Small intestine (tissue), 7 donors: ENCODE measurements around the gene MYEOV. TPM values are rescaled to one million over a fixed set of nuclear protein-coding genes. Genes with fewer than 3 reads are reported as not detected.

Experiments used
- DNase-seq, 2 donors: peaks; one replicate each; pipeline versions ENCODE4 v3.0.0 to v3.0.0-alpha.2; 2013
- FAIRE-seq: peaks from 2 replicates; lab custom pipeline; 2012; peaks lifted over from hg19 to GRCh38; lab: Jason Lieb, UNC
- H3K27ac ChIP-seq, 3 donors: one replicate each; pipeline ENCODE4 v1.5.1; 2013; ENCODE audit warnings: low read length in 2 of 3, mild to moderate bottlenecking in 2 of 3, control low read depth in 1 of 3, inconsistent platforms in 1 of 3, low read depth in 1 of 3, moderate library complexity in 1 of 3
- H3K27me3 ChIP-seq, 3 donors: one replicate each; pipeline ENCODE4 v1.6.1; 2013; ENCODE audit warnings: low read length in 3 of 3, inconsistent platforms in 1 of 3; ENCODE audit not compliant: control insufficient read depth in 3 of 3, insufficient read depth in 3 of 3
- H3K36me3 ChIP-seq, 3 donors: one replicate each; pipeline ENCODE4 v1.6.1; 2013; ENCODE audit warnings: low read length in 3 of 3, inconsistent platforms in 1 of 3, low read depth in 1 of 3, mild to moderate bottlenecking in 1 of 3, moderate library complexity in 1 of 3; ENCODE audit not compliant: control insufficient read depth in 3 of 3, insufficient read depth in 2 of 3
- H3K4me1 ChIP-seq, 3 donors: one replicate each; pipeline ENCODE4 v1.6.1; 2013; ENCODE audit warnings: low read length in 2 of 3, inconsistent platforms in 1 of 3, low read depth in 1 of 3, mild to moderate bottlenecking in 1 of 3, moderate library complexity in 1 of 3; ENCODE audit not compliant: control insufficient read depth in 3 of 3, insufficient read depth in 2 of 3
- H3K4me3 ChIP-seq, 3 donors: one replicate each; pipeline ENCODE4 v1.5.1; 2013; ENCODE audit warnings: low read length in 3 of 3, control low read depth in 1 of 3, inconsistent platforms in 1 of 3, low read depth in 1 of 3, mild to moderate bottlenecking in 1 of 3, moderate library complexity in 1 of 3
- H3K9me3 ChIP-seq, 2 donors: one replicate each; pipeline ENCODE4 v1.6.1; 2013; ENCODE audit warnings: low read depth in 1 of 2, low read length in 1 of 2; ENCODE audit not compliant: control insufficient read depth in 2 of 2, insufficient read depth in 1 of 2
- WGBS, 3 donors: extraction: QIAGEN DNeasy Blood & Tissue Kit; methylation state at CpG; one replicate each; pipeline ENCODE4 v1.1.7; 2013; 5-methylcytosine and 5-hydroxymethylcytosine counted together
- polyA plus RNA-seq, 4 donors: library from polyadenylated mRNA; stranded (reverse) in 3 of 4; unstranded in 1 of 4; fragments of 200-250 nt in 3 of 4; fragments of 120-200 nt in 1 of 4; gene quantifications; one replicate each; pipeline versions ENCODE4 v1.2.1 to v1.2.3, GENCODE V29; 2013
- donor health status: healthy with polysubstance abuse.
- donor health status: control.
- donor health status: control.
- donor health status: Bipolar disorder and iron deficiency.
- donor health status: healthy.

The MYEOV gene
- polyA plus RNA-seq, 4 donors, result 0.12 to 3.6 (median 1.6) TPM

- H3K36me3 ChIP-seq, result no peaks in the 10 kb centered on the region
- DNase-seq, result no peak
- no peaks in the 10 kb centered on the region for H3K9me3 ChIP-seq
- WGBS, 3 donors, result 89 to 96% (median 95%) methylated on average over 8 of the region's 8 CpGs
- no peaks in the 10 kb centered on the region for H3K4me1 ChIP-seq
- FAIRE-seq, result no peak
- H3K27me3 ChIP-seq, result no peaks in the 10 kb centered on the region
- no peak overlapping the region for H3K27ac ChIP-seq
- H3K4me3 ChIP-seq, result no peak overlapping the region
These were observed 34.3 kb downstream of the MYEOV start for GRCh38 chr11:69328231-69328630.

- Histone ChIP-seq H3K9me3 (no peaks in the 10 kb centered on the region), H3K27me3 (no peaks in the 10 kb centered on the region), H3K27ac (no peak overlapping the region), H3K4me3 (no peak overlapping the region), H3K4me1 (no peaks in the 10 kb centered on the region), H3K36me3 (no peaks in the 10 kb centered on the region)
- FAIRE-seq, result no peak
- WGBS, 3 donors, result 86 to 90% (median 88%) methylated on average over 3 of the region's 3 CpGs
- DNase-seq, result no peak
These were observed 35.6 kb downstream of the MYEOV start for GRCh38 chr11:69329581-69329980.

- no peaks in the 10 kb centered on the region for H3K9me3 ChIP-seq
- H3K4me1 ChIP-seq, result no peaks in the 10 kb centered on the region
- FAIRE-seq (no peak), DNase-seq (no peak)
- no peaks in the 10 kb centered on the region for H3K36me3 ChIP-seq
- H3K4me3 ChIP-seq, result no peak overlapping the region
- H3K27me3 ChIP-seq, result no peaks in the 10 kb centered on the region
- WGBS, 3 donors, result 72 to 85% (median 74%) methylated on average over 4 of the region's 4 CpGs
- H3K27ac ChIP-seq, result no peak overlapping the region
These were observed 36.4 kb downstream of the MYEOV start for GRCh38 chr11:69330330-69330729.

- no peaks in the 10 kb centered on the region for H3K27me3 ChIP-seq
- H3K27ac ChIP-seq, result no peak overlapping the region
- no peaks in the 10 kb centered on the region for H3K36me3 ChIP-seq
- H3K4me1 ChIP-seq, result peaks cover 0 to 6% (median 0%) of the 10 kb centered on the region in 3 donors
- WGBS, 3 donors, result 72 to 82% (median 76%) methylated on average over 2 of the region's 2 CpGs
- DNase-seq, result no peak
- H3K9me3 ChIP-seq, result no peaks in the 10 kb centered on the region
- H3K4me3 ChIP-seq, result no peak overlapping the region
- no peak for FAIRE-seq
These were observed 39.3 kb downstream of the MYEOV start for GRCh38 chr11:69333149-69333710.

GRCh38 chr11:69333879-69334278 is 39.9 kb downstream of the MYEOV start:
- H3K9me3 ChIP-seq, result no peaks in the 10 kb centered on the region
- H3K27me3 ChIP-seq, result no peaks in the 10 kb centered on the region
- peaks cover 0 to 6% (median 0%) of the 10 kb centered on the region in 3 donors for H3K4me1 ChIP-seq
- WGBS, 3 donors, result 88 to 90% (median 89%) methylated on average over 2 of the region's 2 CpGs
- H3K27ac ChIP-seq, result no peak overlapping the region
- no peak for FAIRE-seq
- H3K4me3 ChIP-seq, result no peak overlapping the region
- H3K36me3 ChIP-seq, result no peaks in the 10 kb centered on the region
- no peak for DNase-seq

GRCh38 chr11:69335007-69335780 is 41.2 kb downstream of the MYEOV start:
- no peak for DNase-seq
- Histone ChIP-seq H3K27ac (no peak overlapping the region), H3K36me3 (no peaks in the 10 kb centered on the region), H3K4me3 (no peak overlapping the region), H3K27me3 (no peaks in the 10 kb centered on the region), H3K4me1 (peaks cover 0 to 6% (median 0%) of the 10 kb centered on the region in 3 donors), H3K9me3 (peaks cover 0 to 8% of the 10 kb centered on the region in 2 donors)
- WGBS, 3 donors, result 92% methylated on average over 15 of the region's 15 CpGs
- FAIRE-seq, result no peak

- WGBS, 3 donors, result 78 to 86% (median 82%) methylated on average over 12 of the region's 12 CpGs
- Histone ChIP-seq H3K4me1 (peaks cover 0 to 6% (median 0%) of the 10 kb centered on the region in 3 donors), H3K9me3 (peaks cover 0 to 10% of the 10 kb centered on the region in 2 donors), H3K36me3 (no peaks in the 10 kb centered on the region), H3K27ac (no peak overlapping the region), H3K27me3 (no peaks in the 10 kb centered on the region), H3K4me3 (no peak overlapping the region)
- FAIRE-seq (no peak), DNase-seq (no peak)
These were observed 41.9 kb downstream of the MYEOV start for GRCh38 chr11:69335781-69336405.

GRCh38 chr11:69337211-69337721 is 43.3 kb downstream of the MYEOV start:
- Histone ChIP-seq H3K27ac (peak overlapping the region in 2 of 3 donors; percentile 36 to 69), H3K27me3 (no peaks in the 10 kb centered on the region), H3K4me3 (no peak overlapping the region), H3K9me3 (peaks cover 0 to 13% of the 10 kb centered on the region in 2 donors), H3K4me1 (peaks cover 0 to 6% (median 0%) of the 10 kb centered on the region in 3 donors), H3K36me3 (no peaks in the 10 kb centered on the region)
- FAIRE-seq (no peak), DNase-seq (peak; percentile 62 to 69)
- WGBS, 3 donors, result 13 to 35% (median 17%) methylated on average over 6 of the region's 6 CpGs
